Measurements from ENCODE around the gene DRP2.
"Not testable (repeated sequence)": the region's sequence is repeated elsewhere in the genome, so short reads cannot be mapped to it uniquely, and the experiment has no call there.

DRP2 gene

GRCh38 chrX:101232316-101232715 lies 12.7 kb downstream of the DRP2 start:
- DNase-seq (ENCODE audit: low spot score): no peak

DNA sequence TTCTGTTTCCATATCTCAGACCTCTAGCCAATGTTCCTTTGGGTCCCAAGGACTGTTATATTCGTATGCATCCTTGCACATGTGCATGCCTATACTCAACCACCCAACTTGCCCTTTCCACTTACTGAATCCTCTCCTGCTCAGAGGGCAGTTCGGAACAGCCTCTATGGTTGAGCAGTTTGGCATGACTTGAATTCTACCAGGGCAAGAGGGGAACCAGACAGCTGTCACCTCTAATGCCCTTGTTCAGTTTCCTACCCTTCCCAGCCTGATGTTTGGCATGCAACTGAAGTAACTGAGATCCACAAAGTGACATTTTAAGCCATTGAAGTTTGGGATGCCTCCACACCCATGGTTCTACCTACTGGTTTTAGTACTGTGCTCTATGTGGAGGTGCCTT lies 17.5 kb downstream of the DRP2 start:
- no peak for DNase-seq (ENCODE audit: low spot score)

- no peak for DNase-seq (ENCODE audit: low spot score)
Measured at GRCh38 chrX:101241531-101241930, 21.9 kb downstream of the DRP2 start.

DNA sequence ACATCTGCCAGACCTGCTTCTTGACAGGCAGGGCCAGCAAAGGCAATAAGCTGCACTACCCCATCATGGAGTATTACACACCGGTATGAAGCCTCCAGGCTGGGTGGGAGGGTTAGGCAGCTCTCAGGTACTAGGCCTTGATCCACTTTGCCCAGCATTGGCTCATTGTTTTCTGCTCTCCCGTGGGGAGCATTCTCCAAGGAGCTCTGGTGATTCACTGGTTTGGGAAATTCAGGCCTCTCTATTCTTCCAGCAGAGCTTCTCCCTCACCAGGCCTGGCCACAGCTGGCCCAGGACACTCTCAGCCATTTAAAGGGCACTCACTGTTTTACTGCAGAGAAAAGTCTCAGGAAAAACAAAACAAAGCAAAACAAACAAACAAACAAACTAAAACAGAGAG lies 33.0 kb downstream of the DRP2 start:
- no peak for DNase-seq (ENCODE audit: low spot score)

- DNase-seq (ENCODE audit: low spot score): no peak
Measured at GRCh38 chrX:101257448-101258258, 38.1 kb downstream of the DRP2 start.

DNA sequence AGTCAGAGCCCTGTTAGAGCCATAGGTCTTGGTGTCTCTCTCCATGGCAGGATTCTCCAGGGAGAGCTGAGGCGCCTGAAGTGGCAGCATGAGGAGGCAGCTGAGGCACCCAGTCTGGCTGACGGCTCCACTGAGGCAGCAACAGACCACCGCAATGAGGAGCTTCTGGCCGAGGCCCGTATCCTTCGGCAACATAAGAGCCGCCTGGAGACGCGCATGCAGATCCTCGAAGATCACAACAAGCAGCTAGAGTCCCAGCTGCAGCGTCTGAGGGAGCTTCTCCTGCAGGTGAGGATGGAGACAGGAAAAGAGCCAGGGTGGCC lies 38.6 kb downstream of the DRP2 start:
- no peak for DNase-seq (ENCODE audit: low spot score)

DNA sequence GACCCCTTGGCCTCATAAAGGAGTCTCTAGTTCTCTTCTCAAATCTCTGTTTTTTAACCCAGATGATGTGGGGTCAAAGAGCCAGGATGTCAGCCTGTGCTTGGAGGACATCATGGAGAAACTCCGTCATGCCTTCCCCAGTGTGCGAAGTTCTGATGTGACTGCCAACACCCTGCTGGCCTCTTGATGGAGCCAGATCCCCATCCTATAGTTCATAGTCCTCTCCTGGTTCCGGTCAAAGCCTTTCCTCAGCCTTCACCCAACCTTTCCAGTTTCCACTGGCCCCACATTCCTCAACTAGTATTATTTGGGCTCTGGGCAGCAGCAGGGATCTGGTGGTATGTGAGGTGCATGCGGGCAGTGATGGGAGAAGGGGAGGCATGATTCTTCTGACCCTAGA lies 40.8 kb downstream of the DRP2 start:
- DNase-seq (ENCODE audit: low spot score): no peak

DNA sequence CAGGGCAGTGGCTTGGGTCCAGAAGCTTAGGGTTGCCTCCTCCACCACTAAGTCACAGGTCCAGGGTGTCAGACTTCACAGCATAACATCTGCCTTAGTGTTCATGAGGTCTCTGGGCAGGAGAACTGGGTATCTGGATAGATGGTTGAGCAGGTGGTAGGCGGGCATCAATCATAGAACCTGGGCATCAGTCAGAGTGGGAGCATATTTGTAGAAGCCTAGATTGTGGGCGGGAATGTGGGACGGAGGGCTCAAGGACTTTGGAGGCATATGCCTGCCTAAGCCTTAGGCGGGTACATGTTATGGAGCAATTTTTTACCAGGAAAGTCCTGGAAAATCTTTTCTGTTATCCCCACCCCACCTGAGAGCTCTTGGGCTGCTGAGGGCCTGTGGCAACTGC lies 43.0 kb downstream of the DRP2 start:
- DNase-seq (ENCODE audit: low spot score): no peak

- DNase-seq (ENCODE audit: low spot score): no peak
Measured at GRCh38 chrX:101263766-101264165, 44.2 kb downstream of the DRP2 start.

DNA sequence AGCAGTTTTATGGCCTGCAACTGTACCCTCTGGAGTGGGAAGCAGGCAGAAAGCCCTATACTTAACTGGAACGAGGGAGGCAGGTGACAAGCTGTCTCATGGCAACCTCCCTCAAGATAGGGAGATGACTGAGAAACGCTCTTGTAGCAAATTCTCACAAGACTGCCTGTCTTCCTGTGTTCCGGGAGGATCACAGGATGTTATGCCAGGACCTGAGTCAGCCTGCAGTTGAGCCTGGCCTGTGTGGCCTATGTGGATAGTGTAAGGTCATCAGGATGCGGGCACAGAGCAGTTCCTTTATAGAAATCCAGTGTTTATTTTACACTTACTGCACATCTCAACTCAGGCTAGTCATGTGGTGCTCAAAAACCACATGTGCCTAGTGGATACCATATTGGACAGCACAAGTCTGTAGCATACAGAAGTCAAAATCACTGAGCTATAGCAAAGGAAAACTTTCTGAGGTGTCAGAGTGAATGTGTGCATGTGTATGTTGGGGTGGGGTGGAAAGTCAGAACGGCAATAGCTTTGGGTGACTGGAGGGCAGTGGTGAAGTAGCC lies 46.4 kb downstream of the DRP2 start:
- no peak for DNase-seq (ENCODE audit: low spot score)

- no peak for DNase-seq (ENCODE audit: low spot score)
Measured at GRCh38 chrX:101274198-101274597, 54.6 kb downstream of the DRP2 start.

DNA sequence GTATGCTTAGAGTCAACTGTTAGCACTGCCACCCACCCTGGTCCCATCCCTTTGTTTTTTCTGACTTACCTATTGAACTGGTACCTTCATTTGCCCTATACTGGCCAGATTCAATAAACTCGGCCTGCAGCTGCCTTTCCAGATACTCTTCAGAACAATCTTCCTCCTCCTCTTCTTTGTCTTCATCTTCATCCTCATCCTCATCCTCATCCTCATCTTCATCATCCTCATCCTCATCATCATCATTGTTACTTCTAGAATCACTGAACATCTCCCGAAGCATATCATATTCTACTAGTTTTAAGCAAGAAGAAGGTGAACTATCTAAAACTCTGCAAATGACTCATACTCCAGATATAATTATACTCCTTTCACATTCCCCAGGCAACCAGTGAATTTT lies 56.7 kb downstream of the DRP2 start:
- no peak for DNase-seq (ENCODE audit: low spot score)

DNA sequence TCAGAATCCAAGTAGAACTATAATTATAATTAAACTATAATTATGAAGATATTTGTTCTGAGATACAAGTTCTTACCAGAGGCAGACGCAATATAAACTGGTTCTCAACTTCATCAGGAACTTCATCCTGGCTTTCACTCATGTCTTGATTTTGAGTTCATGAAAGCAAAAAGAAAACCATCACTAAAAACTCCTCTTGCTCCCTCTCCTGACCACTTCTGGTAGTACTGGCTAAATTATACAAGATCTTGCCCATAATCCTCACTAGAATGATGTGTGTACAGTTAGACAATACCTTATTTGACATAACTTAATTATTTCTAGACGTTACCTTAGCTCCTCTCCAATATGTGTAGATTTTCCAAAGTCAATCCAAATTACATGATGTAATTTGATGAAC lies 67.8 kb downstream of the DRP2 start:
- DNase-seq (ENCODE audit: low spot score): peak; percentile 43

DNA sequence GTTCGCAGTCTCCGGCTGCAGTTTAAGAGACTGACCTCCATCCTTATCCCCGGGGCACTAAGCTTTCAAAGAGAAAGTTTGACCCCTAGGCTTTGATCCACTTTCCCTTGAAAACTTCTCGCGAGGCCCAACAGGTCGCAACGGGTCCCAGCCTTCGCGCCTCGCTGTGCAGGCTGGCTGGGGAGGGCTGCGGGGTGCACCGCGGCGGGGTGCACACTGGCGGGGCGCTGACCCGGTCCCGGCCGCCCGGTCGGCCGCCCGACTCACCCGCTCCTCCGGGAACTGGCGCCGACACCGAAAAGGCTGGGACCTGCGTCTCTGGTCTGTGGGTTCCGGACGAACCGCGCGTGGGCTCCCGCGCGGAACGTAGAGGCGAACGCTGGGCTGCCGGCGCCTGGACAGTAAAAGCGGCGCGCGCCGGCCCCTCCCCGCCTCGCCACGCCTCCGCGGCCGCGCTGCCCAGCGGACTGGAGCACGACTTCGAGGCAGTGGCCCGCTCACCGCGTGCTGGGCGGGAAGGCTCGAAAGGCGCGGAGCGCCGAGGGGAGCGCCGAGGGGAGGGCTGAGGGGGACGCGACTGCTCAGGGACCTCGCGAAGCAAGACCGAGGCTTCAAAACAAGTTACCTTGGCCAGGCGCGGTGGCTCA lies 71.5 kb downstream of the DRP2 start, which contains the start of gene TAF7L:
TAF7L (minus strand) TSS at position 378 of the 647 bp plus-strand sequence. CDS start 3,791 bp downstream, outside the sequence.
- no peak for DNase-seq (ENCODE audit: low spot score)

GRCh38 chrX:101295603-101296002 lies 76.0 kb downstream of the DRP2 start:
- not testable (repeated sequence) for DNase-seq (ENCODE audit: low spot score)

DNA sequence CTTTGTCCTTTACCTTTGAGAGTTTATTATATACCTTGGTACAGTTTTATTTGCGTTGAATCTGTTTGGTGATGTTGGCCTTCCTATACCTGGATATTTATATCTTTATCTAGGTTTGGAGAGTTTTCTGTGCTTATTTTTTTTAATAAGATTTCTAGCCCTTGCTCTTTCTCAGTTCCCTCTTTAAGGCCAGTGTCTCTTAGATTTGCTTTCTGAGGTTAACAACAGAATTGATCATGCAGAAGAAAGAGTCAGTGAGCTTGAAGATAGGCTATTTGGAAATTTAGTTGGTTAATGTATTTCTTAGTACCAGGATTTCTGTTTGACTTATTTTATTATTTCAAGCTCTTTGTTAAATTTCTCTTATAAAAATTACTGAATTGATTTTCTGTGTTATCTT lies 84.2 kb downstream of the DRP2 start:
- DNase-seq (ENCODE audit: low spot score): no peak
